Measurements from ENCODE around the gene CACNA1B.

DNA sequence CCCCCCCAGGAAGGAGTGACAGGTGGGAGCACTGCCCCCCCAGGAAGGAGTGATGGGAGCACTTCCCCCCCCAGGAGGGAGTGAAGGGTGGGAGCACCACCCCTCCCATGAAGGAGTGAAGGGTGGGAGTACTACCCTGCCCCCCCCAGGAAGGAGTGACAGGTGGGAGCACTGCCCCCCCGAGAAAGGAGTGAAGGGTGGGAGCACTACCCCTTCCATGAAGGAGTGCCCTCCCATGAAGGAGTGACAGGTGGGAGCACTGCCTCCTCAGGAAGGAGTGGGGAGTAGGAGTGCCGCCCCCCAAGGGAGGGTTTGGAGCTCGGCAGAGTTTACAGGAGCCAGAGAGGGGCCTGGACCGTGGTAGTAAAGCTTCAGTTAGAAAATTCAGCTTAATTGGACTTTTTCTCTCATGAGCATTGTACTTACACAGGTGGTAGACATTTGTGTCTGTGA, 100.7 kb downstream of the CACNA1B start:
- TF ChIP-seq CTCF (IDR thresholded peaks at IDR 0.05 in 2 of 3, conservative IDR thresholded peaks at IDR 0.05 in 1 of 3; ENCODE audit: borderline replicate concordance in 1 of 3, insufficient read depth in 1 of 3, low read depth in 2 of 3, low read length in 2 of 3) (no peak), EZH2 (IDR thresholded peaks at IDR 0.05) (no peak), REST (IDR thresholded peaks at IDR 0.05; ENCODE audit: low read depth) (no peak), POLR2A (IDR thresholded peaks at IDR 0.05; ENCODE audit: borderline replicate concordance, extremely low read depth, insufficient read depth, insufficient read length) (no peak), POLR2AphosphoS5 (IDR thresholded peaks at IDR 0.05; ENCODE audit: low read depth, low read length) (no peak), RAD21 (IDR thresholded peaks at IDR 0.05; ENCODE audit: low read depth) (no peak), ELF1 (IDR thresholded peaks at IDR 0.05; ENCODE audit: borderline replicate concordance, low read depth) (no peak), JUND (IDR thresholded peaks at IDR 0.05) (no peak), ATF3 (IDR thresholded peaks at IDR 0.05) (no peak), ZNF274 (IDR thresholded peaks at IDR 0.05; ENCODE audit: low read depth, low read length) (no peak), SP1 (IDR thresholded peaks at IDR 0.05; ENCODE audit: low read depth) (no peak)
- TF ChIP-seq, protein P1, sequence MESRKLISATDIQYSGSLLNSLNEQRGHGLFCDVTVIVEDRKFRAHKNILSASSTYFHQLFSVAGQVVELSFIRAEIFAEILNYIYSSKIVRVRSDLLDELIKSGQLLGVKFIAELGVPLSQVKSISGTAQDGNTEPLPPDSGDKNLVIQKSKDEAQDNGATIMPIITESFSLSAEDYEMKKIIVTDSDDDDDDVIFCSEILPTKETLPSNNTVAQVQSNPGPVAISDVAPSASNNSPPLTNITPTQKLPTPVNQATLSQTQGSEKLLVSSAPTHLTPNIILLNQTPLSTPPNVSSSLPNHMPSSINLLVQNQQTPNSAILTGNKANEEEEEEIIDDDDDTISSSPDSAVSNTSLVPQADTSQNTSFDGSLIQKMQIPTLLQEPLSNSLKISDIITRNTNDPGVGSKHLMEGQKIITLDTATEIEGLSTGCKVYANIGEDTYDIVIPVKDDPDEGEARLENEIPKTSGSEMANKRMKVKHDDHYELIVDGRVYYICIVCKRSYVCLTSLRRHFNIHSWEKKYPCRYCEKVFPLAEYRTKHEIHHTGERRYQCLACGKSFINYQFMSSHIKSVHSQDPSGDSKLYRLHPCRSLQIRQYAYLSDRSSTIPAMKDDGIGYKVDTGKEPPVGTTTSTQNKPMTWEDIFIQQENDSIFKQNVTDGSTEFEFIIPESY (IDR thresholded peaks at IDR 0.05; ENCODE audit: extremely low read depth, insufficient replicate concordance, low read length) = no peak
- TF ChIP-seq, protein P2, sequence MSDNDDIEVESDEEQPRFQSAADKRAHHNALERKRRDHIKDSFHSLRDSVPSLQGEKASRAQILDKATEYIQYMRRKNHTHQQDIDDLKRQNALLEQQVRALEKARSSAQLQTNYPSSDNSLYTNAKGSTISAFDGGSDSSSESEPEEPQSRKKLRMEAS (IDR thresholded peaks at IDR 0.05) = no peak
